ENCODE measurements around the gene BST1.

Gene BST1

DNA sequence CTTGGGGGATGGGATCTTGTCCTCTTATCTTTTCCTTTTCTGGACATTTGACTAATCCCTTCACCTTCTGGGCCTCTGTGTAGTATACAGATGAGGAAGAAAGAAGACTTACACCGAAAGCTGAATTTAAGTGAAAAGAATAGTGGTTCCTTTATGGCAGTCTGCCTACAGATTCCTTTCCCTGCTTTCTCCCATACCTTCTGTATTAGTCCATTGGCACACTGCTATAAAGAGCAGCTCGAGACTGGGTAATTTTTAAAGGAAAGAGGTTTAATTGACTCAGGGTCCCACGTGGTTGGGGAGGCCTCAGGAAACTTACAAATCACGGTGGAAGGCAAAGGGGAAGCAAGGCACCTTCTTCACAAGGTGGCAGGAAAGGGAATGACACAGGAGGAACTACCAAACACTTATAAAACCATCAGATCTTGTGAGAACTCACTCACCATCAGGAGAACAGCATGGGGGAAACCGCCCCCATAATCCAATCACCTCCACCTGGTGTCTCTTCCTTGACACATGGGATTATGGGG lies 41.2 kb downstream of the BST1 start:
- no peak for TF ChIP-seq CTCF (IDR thresholded peaks at IDR 0.05; ENCODE audit: insufficient read depth, missing control alignments)
- DNase-seq (ENCODE audit: insufficient read length, low spot score) (no peak), FAIRE-seq (no peak)

DNA sequence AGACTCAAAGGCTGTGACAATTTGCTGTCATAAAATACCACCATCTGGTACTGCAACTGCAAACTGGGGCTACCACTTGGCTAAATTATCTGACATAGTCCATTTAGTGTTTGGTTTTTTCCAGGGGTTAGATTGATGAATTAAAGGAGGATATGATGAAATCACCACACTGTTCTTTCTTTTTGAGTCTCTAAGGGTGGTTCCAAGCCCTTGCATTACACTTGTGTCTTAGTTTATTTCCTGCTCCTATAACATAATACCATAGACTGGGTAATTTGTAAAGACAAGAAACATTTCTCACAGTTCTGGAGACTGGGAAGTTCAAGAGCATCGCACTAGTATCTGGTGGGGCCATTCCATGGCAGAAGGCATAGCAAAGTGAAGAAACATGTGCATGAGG lies 43.2 kb downstream of the BST1 start:
- FAIRE-seq (no peak), DNase-seq (ENCODE audit: insufficient read length, low spot score) (no peak)
- TF ChIP-seq CTCF (IDR thresholded peaks at IDR 0.05; ENCODE audit: insufficient read depth, missing control alignments) = no peak

- TF ChIP-seq CTCF (IDR thresholded peaks at IDR 0.05; ENCODE audit: insufficient read depth, missing control alignments) = no peak
- DNase-seq (ENCODE audit: insufficient read length, low spot score) (no peak), FAIRE-seq (no peak)
Observed at GRCh38 chr4:15749001-15749400, 46.1 kb downstream of the BST1 start.

DNA sequence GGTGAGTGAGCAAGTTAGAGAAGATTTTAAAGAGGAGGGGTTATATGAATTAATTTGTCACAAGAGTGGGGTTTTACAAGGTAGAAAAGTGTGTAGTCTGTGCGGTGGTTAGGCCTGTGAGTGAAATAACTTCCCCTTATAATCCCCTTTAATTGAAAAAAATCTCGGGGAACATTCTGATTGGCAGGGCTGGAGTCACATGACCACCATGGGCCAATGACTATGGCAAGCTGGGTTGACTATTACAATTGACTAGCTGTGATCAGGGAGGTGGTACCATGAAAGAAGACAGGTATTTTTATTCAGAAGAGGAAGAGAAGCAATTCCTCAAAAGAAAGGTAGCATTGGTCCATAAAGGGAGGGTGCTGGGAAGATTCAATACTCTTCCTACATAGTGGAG lies 48.3 kb downstream of the BST1 start:
- no peak for FAIRE-seq
- no peak for TF ChIP-seq CTCF (IDR thresholded peaks at IDR 0.05; ENCODE audit: insufficient read depth, missing control alignments)
- DNase-seq (ENCODE audit: insufficient read length, low spot score) = no peak

- no peak for TF ChIP-seq CTCF (IDR thresholded peaks at IDR 0.05; ENCODE audit: insufficient read depth, missing control alignments)
- no peak for DNase-seq (ENCODE audit: insufficient read length, low spot score)
- FAIRE-seq = no peak
Observed at GRCh38 chr4:15753081-15753480, 50.2 kb downstream of the BST1 start.

GRCh38 chr4:15753786-15754185 lies 50.9 kb downstream of the BST1 start:
- FAIRE-seq = no peak
- no peak for DNase-seq (ENCODE audit: insufficient read length, low spot score)
- TF ChIP-seq CTCF (IDR thresholded peaks at IDR 0.05; ENCODE audit: insufficient read depth, missing control alignments) = no peak

- no peak for FAIRE-seq
- TF ChIP-seq CTCF (IDR thresholded peaks at IDR 0.05; ENCODE audit: insufficient read depth, missing control alignments) = no peak
- DNase-seq (ENCODE audit: insufficient read length, low spot score) = no peak
Observed at GRCh38 chr4:15754323-15754722, 51.5 kb downstream of the BST1 start.
